Suppressor macrophage treated with lipopolysaccharide for 4 hours (primary cell): ENCODE data around the gene KCNJ1.
A peak's percentile ranks its signal among the peaks of the same experiment; 100 is the strongest.

Experiments used
- DNase-seq: peaks from one replicate; pipeline ENCODE4 v3.0.0-alpha.2; 2020

Gene KCNJ1

GRCh38 chr11:128867277-128867676 is at the start of gene KCNJ1:
Gene KCNJ1, minus strand, starts transcription at chr11:128867296. Its CDS starts 27,053 bp downstream, at chr11:128840243.
- no peak for DNase-seq

- no peak for DNase-seq
Measured at GRCh38 chr11:128916681-128917080, 49.6 kb upstream of the KCNJ1 start.

DNA sequence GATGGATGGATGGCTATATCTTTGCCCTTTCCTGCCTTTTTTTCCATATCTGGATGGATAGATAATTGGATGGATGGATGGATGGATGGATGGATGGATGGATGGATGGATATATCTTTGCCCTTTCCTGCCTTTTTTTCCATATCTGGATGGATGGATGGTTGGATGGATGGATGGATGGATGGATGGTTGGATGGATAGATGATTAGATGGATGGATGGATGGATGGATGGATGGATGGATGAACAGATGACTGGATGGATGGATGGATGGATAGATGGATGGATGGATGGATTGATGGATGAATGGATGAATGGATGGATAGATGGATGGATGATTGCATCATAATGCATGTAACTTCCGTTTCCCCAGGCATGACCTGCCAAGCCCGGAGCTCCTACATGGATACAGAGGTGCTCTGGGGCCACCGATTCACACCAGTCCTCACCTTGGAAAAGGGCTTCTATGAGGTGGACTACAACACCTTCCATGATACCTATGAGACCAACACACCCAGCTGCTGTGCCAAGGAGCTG is 49.0 kb upstream of the KCNJ1 start:
- no peak for DNase-seq

- DNase-seq = no peak
Measured at GRCh38 chr11:128915149-128915521, 48.0 kb upstream of the KCNJ1 start.

- no peak for DNase-seq
Measured at GRCh38 chr11:128914216-128915148, 47.4 kb upstream of the KCNJ1 start.

DNA sequence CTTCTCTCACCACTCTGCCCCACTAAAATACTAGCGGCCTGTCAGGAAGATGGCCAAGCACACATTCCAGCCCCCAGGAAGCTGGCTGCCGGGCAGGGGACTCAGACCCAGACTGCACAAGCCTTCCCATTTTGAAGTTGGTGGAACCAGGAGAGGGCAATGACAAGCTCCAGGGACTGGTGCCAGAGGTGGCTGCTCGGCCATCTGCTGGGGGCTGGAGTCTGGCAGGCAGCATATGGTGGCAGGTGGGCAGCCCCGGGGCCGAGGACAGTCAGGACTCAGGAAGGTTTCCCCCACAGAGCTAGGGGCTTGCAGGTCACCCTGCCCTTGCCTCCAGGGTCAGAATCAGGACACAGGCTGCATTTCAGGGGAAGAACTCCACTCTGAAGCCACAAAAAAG is 46.7 kb upstream of the KCNJ1 start:
- DNase-seq = no peak

DNA sequence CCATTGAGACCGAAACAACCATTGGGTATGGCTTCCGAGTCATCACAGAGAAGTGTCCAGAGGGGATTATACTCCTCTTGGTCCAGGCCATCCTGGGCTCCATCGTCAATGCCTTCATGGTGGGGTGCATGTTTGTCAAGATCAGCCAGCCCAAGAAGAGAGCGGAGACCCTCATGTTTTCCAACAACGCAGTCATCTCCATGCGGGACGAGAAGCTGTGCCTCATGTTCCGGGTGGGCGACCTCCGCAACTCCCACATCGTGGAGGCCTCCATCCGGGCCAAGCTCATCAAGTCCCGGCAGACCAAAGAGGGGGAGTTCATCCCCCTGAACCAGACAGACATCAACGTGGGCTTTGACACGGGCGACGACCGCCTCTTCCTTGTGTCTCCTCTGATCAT is 44.6 kb upstream of the KCNJ1 start:
- DNase-seq = no peak

- DNase-seq = no peak
Measured at GRCh38 chr11:128911239-128911638, 44.1 kb upstream of the KCNJ1 start.

- DNase-seq = no peak
Measured at GRCh38 chr11:128910576-128910975, 43.5 kb upstream of the KCNJ1 start.

DNA sequence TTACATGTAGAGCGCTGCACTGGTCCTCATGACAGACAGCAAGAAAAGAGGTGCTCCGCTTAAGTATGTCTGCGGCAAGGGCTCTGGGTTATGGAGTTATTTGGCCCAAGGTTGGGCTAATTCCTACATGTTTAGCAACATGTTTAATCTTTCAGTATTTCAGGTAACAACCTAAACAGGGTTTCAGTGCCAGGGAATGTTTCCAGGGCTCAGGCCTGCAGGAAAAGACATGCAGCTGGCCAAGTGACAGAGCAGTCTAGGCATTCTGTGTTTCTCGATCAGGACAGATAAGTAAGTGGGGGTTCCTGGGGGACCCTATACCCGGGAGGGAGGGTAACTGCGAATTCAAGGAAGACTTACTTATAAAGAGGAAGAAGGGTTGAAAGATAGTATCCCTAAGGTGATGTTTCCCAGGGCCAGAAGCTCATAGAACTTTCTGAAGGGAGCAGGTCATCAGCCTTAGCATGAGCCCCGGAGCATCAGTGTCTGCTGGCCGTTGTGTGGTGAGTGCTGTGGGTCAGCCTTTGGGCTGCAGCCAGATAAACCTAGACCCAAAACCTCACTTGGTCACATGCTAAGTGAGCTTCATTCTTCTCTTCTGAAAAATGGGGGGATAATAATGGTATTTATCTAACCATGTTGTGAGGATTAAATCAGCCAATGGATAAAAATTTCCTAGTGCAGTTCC is 42.5 kb upstream of the KCNJ1 start:
- DNase-seq = no peak

DNA sequence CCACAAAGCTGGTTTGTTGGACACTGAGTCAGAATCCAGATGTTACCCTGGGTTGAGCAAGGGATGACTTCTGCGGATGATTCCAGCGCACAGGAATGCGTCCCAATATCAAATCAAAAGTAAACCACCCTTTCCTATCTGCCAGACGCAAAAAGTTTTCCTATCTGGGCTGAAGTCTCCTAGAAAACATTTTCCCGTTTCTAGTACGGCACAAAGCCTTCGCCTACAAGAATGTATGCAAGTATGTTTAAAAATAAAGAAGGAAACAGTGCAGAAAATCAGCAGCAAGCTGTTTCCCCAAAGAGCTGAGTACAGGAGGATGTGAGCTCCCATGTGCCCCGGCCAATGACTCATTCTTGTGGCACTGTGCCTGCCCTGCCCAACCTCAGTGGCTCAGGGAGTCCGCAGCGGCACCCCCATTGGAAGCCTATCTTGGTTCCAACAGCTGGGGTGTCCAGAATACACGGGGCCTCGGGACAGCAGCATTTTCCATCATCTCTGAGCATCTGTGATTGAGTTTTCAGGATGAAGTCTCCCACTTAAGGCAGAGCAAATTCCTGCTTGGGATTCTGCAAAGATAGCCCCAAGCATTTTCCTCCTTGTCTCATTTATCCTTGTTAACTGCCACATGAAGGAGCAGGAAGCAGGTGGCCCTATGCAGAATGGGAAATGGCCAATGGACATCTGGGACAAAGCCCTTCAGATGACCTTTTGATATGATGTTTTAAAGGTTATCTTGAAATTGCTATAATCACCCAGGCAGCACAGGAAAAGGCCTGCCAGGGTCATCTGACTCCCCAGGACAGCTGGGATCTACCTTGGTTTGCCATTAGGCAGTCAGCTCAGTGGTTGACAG is 41.5 kb upstream of the KCNJ1 start:
- peak; percentile 78 for DNase-seq

DNA sequence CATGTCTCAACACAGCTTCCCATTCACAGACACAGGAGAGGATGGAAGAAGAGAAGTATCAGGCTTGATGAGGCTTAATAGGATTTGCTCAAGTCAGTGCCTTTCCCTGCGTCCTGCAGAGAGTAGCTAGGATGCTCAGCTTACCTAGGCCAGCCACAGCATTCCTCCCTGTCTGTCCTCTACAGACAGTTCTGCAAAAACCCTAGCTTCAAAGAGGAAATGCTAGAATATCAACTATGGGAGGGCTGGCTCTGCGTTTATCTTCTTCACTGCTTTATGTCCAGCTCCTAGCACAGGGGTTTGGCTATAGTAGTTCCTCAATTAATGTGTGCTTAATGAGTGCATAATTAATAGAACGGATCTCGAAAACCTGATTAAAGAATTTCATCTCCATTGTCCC is 40.5 kb upstream of the KCNJ1 start:
- DNase-seq = no peak

GRCh38 chr11:128906185-128907050 is 39.3 kb upstream of the KCNJ1 start:
- peak; percentile 84 for DNase-seq

DNA sequence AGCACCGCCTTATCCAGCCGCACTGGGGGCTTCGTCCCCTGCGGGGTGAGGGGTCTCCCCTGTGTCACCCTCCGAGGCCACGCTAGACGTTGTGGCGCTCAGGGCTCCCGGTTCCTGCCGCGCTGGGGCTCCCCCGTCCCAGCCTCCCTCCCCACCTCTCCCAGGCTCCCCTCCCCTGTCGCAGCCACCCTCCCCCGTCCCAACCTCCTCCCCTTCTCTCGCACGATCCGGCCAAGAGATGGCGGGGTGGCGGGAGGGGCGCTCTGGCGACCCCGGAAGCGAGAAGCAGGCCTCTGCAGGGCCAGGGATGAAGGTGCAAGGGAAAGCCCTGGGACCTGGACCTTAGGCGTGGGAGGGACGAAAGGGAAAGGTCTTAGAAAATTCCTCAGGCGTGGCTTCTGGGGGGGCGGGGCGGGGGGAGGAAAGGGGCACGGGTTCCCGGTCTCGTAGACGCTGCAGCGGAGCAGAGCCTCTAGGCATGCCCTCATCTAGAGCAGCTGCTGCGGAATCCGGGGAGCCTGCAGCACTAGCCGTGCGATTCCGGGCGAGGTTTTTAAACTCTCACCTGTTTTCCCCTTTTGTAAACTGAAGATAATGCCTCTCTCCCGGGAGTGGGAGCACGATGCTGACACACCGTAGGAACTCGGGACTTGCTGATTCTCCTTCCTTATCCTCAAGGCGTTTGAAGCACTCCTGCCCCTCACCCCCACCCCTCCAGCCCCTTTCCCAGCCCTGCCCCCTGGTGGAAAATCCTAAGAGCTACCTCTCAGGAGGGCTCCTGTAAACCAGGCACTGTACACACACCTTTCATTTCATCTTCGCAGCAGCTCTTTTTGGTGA is 38.5 kb upstream of the KCNJ1 start:
- peak; percentile 70 for DNase-seq

- DNase-seq = peak; percentile 74
Measured at GRCh38 chr11:128904656-128905344, 37.7 kb upstream of the KCNJ1 start.

DNA sequence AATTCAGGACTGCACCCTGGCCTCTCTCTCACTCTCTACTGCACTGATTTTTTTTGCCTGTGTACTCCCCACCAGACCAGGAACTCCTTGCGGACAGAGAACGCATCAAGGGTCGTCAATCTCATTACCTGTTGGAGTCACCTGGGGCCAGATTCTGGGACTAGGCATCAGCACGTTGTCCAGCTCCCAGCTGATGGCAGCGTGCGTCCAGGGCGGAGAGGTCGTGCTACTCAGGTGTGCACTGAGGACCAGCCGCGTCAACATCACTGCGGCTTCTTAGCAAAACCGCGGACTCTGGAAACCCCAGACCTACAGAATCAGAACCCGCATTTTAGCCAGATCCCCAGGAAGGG is 37.2 kb upstream of the KCNJ1 start:
- no peak for DNase-seq

- DNase-seq = peak; percentile 80
Measured at GRCh38 chr11:128903248-128904061, 36.4 kb upstream of the KCNJ1 start.

GRCh38 chr11:128902515-128903066 is 35.5 kb upstream of the KCNJ1 start:
- no peak for DNase-seq
